Measurements from ENCODE around the gene ETV2.
A peak's percentile ranks its signal among the peaks of the same experiment; 100 is the strongest.
"Not testable (repeated sequence)": the region's sequence is repeated elsewhere in the genome, so short reads cannot be mapped to it uniquely, and the experiment has no call there.

ETV2 gene, protein sequence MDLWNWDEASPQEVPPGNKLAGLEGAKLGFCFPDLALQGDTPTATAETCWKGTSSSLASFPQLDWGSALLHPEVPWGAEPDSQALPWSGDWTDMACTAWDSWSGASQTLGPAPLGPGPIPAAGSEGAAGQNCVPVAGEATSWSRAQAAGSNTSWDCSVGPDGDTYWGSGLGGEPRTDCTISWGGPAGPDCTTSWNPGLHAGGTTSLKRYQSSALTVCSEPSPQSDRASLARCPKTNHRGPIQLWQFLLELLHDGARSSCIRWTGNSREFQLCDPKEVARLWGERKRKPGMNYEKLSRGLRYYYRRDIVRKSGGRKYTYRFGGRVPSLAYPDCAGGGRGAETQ

DNA sequence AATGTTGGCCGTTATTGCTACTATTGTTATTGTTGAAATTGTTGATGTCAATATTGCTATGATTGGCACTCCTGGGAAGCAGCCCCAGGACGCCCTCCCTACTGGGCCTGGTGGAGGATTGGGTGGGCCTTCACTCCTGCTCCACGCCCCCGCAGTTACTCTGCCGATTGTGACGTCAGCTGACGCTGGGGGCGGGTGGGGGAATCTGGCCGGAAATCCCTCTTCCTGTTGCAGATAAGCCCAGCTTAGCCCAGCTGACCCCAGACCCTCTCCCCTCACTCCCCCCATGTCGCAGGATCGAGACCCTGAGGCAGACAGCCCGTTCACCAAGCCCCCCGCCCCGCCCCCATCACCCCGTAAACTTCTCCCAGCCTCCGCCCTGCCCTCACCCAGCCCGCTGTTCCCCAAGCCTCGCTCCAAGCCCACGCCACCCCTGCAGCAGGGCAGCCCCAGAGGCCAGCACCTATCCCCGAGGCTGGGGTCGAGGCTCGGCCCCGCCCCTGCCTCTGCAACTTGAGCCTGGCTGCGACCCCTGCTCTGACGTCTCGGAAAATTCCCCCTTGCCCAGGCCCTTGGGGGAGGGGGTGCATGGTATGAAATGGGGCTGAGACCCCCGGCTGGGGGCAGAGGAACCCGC is at the start of gene ETV2:
Gene ETV2 (plus strand): TSS at position 231 of the 637 bp plus-strand sequence. CDS start 716 bp downstream, outside the sequence.
- no peak for DNase-seq (ENCODE audit: low read depth)
- H3K4me3 ChIP-seq (ENCODE audit: low read length): no peak within 1 kb of the TSS
- TF ChIP-seq, protein P1, sequence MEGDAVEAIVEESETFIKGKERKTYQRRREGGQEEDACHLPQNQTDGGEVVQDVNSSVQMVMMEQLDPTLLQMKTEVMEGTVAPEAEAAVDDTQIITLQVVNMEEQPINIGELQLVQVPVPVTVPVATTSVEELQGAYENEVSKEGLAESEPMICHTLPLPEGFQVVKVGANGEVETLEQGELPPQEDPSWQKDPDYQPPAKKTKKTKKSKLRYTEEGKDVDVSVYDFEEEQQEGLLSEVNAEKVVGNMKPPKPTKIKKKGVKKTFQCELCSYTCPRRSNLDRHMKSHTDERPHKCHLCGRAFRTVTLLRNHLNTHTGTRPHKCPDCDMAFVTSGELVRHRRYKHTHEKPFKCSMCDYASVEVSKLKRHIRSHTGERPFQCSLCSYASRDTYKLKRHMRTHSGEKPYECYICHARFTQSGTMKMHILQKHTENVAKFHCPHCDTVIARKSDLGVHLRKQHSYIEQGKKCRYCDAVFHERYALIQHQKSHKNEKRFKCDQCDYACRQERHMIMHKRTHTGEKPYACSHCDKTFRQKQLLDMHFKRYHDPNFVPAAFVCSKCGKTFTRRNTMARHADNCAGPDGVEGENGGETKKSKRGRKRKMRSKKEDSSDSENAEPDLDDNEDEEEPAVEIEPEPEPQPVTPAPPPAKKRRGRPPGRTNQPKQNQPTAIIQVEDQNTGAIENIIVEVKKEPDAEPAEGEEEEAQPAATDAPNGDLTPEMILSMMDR (conservative IDR thresholded peaks at IDR 0.05; ENCODE audit: low read depth, low read length): no peak

DNA sequence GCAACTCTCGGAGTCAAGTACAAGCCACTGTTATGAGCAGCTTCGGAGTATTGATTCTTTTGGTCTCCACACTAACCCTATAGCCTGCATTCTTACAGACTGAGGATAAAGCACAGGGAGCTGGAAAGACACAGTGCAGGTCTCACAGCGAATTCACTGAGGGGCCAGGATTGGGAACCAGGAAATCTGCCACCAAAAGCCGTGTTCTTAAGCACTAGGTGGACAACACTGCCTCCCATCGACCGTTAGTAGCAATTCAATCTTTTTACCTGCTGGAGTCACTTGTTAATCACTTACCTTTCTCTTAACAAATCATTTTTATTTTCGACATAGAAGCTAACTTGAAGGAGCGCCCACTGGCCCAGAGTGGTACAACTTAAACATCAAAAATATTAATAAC is 49.3 kb upstream of the ETV2 start:
- TF ChIP-seq, protein P1 (conservative IDR thresholded peaks at IDR 0.05; ENCODE audit: low read depth, low read length): peak; percentile 64
- DNase-seq (ENCODE audit: low read depth): peak; percentile 13
- H3K4me3 ChIP-seq (ENCODE audit: low read length): no peak overlapping the region

DNA sequence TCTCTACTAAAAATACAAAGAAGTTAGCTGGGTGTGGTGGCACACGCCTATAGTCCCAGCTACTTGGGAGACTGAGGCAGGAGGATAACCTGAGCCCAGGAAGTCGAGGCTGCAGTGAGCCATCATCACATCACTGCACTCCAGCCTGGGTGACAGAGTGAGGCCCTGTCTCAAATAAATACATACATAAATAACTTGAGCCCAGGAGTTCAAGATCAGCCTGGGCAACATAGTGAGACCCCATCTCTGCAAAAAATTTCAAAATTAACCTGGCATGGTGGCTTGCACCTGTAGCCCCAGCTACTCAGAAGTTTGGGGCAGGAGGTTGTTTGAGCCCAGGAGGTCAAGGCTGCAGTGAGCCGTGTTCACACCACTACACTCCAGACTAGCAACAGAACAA is 46.5 kb upstream of the ETV2 start:
- not testable (repeated sequence) for H3K4me3 ChIP-seq (ENCODE audit: low read length); DNase-seq (ENCODE audit: low read depth)

DNA sequence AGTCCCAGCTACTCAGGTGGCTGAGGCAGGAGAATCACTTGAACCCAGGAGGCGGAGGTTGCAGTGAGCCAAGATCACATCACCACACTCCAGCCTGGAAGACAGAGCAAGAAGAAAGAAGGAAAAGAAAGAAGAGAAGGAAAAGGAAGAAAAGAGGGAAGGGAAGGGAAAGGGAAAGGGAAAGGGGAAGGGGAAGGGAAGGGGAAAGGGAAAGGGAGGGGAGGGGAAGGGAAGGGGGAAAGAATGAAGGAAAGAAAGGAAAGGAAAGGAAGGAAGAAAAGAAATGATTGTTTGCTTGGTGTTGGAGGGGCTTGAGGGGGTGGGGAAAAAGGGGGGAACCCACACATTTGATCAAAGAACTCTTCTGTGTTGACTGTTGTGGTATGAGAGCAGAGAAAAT is 45.6 kb upstream of the ETV2 start:
- TF ChIP-seq, protein P1 (conservative IDR thresholded peaks at IDR 0.05; ENCODE audit: low read depth, low read length): no peak
- DNase-seq (ENCODE audit: low read depth): no peak
- H3K4me3 ChIP-seq (ENCODE audit: low read length): no peak overlapping the region

DNA sequence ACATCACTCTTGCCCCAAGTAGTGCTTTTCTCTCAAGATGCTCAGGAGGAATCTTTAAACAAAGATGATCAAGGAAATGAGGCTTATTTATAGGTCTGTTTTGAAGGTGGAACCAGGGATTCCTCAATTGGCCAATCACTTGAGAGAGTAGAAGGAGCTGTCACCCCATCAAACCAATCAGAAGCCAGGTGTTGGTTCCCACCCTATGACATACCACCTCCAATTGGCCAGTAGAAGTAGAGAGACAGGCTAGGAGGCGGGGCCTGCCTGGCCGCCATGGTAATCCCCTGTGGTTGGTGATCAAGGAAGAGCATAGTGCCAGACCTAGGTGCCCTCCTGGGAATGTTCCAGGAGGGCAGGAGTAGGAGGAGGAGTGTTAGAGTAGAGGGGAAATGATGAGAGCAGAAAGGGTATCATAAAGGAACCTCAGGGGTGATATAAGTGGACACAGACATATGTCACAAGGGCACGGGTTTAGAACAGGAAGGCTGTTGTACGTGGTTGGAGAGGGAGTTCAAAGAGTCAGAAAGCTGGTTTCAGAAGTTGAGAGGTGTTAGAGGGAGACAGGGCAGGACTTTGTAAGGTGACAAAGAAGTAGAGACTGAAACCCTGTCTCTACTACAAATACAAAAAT is 45.1 kb upstream of the ETV2 start:
- DNase-seq (ENCODE audit: low read depth): no peak
- TF ChIP-seq, protein P1 (conservative IDR thresholded peaks at IDR 0.05; ENCODE audit: low read depth, low read length): no peak
- H3K4me3 ChIP-seq (ENCODE audit: low read length): no peak overlapping the region

DNA sequence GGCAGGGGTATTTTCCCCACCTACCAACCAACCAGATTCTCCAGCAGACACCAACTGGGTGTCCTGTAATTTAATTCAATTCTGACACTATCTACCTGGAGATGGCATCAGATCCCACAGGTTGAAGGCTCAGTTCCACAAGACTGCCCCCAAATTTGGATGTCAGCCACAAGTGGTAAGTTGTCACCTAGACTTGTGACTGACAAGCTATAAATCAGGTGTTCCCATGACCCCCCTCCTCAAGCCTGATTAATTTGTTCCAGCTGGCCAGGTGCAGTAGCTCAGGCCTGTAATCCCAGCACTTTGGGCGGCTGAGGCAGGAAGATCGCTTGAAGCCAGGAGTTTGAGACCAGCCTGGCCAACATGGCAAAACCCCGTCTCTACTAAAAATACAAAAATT is 39.6 kb upstream of the ETV2 start:
- DNase-seq (ENCODE audit: low read depth): no peak
- TF ChIP-seq, protein P1 (conservative IDR thresholded peaks at IDR 0.05; ENCODE audit: low read depth, low read length): no peak
- no peak overlapping the region for H3K4me3 ChIP-seq (ENCODE audit: low read length)

DNA sequence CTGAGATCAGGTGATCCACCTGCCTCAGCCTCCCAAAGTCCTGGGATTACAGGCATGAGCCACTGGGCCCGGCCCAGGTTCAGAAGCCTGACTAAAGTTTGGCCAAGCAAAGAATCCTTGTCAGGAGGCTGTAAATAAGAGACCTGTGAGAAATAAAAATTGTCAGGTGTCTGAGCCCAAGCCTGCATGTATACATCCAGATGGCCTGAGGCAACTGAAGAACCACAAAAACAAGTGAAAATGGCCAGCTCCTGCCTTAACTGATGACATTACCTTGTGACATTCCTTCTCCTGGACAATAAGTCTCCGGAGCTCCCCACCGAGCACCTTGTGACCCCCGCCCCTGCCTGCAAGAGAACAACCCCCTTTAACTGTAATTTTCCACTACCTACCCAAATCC is 37.1 kb upstream of the ETV2 start:
- not testable (repeated sequence) for DNase-seq (ENCODE audit: low read depth); H3K4me3 ChIP-seq (ENCODE audit: low read length)

DNA sequence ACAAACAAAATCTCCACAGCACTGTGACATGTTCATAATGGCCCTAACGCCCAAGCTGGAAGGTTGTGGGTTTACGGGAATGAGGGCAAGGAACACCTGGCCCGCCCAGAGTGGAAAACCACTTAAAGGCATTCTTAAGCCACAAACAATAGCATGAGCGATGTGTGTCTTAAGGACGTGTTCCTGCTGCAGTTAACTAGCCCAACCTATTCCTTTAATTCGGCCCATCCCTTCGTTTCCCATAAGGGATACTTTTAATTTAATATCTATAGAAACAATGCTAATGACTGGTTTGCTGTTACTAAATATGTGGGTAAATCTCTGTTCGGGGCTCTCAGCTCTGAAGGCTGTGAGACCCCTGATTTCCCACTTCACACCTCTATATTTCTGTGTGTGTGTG is 34.4 kb upstream of the ETV2 start:
- DNase-seq (ENCODE audit: low read depth): not testable (repeated sequence)

More for the DNA sequence above, 34.4 kb upstream of the ETV2 start:
- H3K4me3 ChIP-seq (ENCODE audit: low read length): not testable (repeated sequence)

All from retinal pigment epithelial cell (primary cell).